GM19468 (cell line): ENCODE results near the gene YIPF3.
"Not testable (repeated sequence)": the region's sequence is repeated elsewhere in the genome, so short reads cannot be mapped to it uniquely, and the experiment has no call there.

ENCODE experiments used
- ATAC-seq: cut with Tn5 transposase; IDR thresholded peaks from one replicate; pipeline ENCODE4 v1.9.1; 2021; ENCODE audit warnings: mild to moderate bottlenecking, moderate library complexity, moderate number of reproducible peaks; ENCODE audit not compliant: unreplicated experiment; ENCODE audit errors: extremely low read depth

The YIPF3 gene

GRCh38 chr6:43516697-43517504 lies at the start of gene YIPF3, which contains the start of gene POLR1C:
YIPF3 (minus strand) TSS chr6:43516926; CDS start chr6:43516807, 119 bp downstream.
POLR1C (plus strand) TSS chr6:43517089; CDS start chr6:43517110, 21 bp downstream.
- ATAC-seq, result peak; percentile 38

- ATAC-seq, result no peak
Measured at GRCh38 chr6:43559328-43559727, 42.6 kb upstream of the YIPF3 start.

- ATAC-seq, result not testable (repeated sequence)
Measured at GRCh38 chr6:43557620-43558019, 40.9 kb upstream of the YIPF3 start.

GRCh38 chr6:43547222-43547621 lies 30.5 kb upstream of the YIPF3 start:
- ATAC-seq, result no peak

DNA sequence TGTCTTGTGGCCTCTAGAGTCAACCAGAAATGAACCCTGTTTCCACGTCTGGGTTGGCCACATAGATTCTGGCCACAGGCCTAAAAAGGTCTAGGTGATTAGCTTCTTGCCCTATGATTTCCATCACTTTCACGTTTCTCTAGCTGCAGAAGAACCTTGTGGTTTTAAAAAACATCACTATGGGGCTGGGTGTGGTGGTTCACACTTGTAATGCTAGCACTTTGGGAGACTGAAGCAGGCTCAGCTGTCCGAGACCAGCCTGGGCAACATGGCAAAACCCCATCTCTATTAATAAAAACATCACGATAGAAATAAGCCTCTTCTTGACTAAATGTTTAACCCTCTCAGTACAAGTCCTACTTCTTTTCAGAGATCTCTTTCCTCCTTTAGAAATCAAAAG lies 27.7 kb upstream of the YIPF3 start:
- ATAC-seq, result no peak

- no peak for ATAC-seq
Measured at GRCh38 chr6:43541774-43542471, 25.2 kb upstream of the YIPF3 start.

DNA sequence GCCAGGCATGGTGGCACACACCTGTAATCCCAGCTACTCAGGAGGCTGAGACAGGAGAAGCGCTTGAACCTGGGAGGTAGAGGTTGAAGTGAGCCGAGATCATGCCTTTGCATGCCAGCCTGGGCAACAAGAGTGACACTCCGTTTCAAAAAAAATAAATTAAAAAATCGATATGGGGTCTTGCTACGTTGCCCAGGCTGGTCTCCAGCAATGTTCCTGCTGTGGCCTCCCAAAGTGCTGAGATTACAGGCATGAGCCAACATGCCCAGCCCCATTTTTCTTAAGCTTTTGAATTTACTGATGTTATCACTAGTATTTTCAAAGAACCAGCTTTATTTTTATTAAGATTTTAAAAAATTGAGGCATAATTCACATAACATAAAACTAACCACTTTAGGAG lies 23.8 kb upstream of the YIPF3 start:
- no peak for ATAC-seq

DNA sequence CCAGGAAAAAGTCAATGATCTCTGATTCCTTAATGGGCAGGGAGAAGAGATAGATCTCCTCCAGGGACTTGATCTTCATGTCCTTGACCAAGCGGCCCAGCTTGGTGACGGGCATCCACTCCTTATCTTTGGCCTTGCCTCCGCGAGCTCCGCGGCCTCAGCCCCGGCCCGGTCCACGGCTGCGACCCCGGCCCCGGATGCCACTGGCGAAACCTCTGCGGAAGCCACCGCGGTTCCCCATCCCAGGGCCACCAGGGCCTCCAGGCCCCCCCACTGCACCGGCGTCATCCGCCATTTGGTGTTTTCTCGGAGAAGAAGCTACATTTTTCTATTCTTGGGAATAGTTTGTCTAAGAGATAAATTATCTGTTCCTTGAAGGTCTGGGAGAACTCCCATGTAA lies 22.7 kb upstream of the YIPF3 start:
- ATAC-seq, result not testable (repeated sequence)

DNA sequence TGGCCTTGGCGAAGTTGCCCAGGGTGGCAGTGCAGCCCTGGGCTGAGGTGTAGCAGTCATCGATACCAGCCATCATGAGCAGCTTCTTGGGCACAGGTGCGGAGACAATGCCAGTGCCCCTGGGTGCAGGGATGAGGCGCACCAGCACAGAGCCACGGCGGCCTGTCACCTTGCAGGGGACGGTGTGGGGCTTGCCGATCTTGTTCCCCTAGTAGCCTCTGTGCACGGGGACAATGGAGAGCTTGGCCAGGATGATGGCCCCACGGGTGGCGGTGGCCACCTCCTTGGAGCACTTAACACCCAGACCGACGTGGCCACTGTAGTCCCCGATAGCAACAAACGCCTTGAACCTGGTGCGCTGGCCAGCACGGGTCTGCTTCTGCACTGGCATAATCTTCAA lies 22.3 kb upstream of the YIPF3 start:
- not testable (repeated sequence) for ATAC-seq

DNA sequence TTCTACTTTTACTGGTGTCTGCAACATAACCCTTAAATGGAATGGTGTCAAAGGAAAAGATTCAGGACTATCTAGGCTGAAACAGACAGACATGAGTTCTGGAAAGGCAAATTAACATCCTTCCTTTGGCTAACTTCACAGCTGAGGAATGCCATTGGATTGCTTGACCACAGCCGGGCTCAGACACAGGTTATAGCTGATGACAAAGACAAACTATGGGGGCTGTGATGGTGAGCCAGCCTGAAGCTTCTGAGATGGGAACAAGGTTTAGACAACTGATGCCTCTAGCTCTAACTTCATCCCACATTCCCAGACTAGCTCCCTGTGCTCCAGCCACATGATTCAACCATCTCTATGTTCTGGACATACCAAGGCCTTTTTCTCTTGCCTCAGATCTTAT lies 15.5 kb upstream of the YIPF3 start:
- no peak for ATAC-seq

- ATAC-seq, result no peak
Measured at GRCh38 chr6:43524483-43524961, 7.8 kb upstream of the YIPF3 start.

GRCh38 chr6:43523284-43523683 lies 6.6 kb upstream of the YIPF3 start:
- ATAC-seq, result no peak

DNA sequence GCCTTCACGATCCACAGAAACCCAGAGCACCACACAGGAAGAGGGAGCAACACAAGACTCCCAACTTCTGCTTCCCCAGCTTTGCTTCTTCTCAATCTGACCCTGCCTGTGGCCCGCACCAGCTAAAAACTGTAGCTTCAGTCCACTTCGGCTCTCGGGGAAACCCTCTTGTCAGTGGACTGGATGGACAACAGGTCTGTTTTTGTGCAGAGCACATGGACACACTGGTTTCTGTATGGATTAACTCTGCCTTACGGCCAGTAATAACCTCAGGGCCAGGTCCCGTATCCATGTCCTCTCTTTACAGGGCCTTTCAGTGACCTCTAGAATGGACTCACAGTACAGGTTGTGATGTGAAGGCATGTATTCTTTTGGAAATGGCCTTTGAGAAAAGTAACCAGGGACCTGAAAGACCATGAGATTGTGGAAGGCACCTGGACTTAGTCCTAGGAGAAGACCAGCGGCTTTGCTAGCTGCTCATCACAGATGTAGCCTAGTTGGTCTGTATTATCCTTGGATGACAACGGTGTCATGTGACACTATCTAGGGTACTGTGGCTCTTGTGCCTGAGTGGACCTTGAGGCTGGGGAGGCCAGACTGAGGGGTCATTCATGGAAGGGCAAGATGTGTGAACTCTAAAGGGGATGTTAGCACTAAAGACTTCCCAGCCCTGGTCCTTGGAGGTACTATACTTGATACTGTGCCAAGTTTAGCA lies 6.0 kb upstream of the YIPF3 start:
- ATAC-seq, result no peak

DNA sequence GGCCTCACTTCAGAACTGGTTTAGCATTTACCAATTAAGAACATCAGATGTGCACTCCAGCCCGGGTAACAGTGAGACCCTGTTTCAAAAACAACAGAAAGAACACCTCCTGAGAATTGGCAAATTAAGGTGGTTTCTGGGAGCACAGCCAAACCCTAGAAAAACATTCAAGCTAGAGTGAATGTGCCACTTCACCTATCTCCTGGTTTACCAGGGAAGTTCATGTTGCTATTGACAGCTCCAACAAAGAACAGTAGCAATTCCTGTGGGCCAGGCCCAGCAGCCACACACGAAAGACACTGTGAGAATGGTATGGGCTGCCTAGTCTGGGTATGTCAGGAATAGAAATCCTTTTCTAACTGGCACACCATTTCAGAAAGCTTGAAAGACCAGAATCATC lies 5.1 kb upstream of the YIPF3 start:
- no peak for ATAC-seq

DNA sequence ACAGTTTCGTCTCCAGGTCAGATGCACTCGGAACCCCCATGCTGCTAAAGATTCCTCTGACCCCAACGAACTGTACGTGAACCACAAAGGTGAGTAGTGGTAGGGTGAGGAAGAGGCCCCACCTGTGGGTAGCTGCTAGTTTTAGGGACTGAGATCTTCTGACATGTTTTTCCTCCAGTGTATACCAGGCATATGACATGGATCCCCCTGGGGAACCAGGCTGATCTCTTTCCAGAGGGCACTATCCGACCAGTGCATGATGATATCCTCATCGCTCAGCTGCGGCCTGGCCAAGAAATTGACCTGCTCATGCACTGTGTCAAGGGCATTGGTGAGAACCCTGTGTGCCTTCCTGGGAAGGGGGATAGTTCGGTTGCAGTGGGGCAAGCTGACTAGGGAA lies 3.4 kb upstream of the YIPF3 start:
- ATAC-seq, result no peak

DNA sequence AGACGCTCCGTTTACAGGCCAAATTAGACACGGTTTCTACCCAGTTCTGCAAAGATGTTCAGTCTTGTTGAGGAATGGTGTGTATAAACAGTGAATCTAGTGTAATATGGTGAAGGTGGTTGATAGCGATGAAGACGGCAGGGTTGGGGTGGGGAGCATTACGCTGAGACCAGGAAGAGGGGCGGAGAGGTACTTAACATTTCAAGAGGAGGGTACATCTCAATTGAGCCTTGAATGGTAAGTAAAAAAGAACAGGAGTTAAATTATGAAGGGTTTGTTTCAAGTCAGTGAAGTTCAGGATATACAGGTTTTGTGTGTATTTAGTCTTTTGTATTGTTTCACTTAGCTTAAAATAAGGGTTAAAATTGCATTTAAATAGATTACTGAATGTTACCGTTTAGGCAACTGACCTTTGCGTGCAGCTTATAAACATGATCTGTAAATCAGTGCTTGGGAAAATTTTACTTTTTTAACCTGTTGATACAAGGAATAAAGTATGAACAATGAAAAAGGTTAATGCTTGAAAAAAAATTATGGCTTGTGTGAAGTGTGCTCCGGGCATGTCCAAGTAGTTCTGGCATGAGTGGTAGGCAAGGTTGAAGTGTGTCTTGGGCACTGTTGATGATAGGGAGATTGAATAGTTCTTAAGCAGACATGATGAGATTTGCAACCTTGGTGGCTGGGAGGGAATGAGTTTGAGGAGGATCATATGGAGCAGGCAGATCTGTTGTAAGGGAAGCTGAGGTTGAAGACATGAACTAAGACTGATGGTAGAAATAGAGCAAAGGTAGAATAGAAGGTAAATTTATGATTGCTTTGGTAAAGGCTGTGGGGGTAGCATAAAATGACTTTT lies 1.0 kb upstream of the YIPF3 start:
- no peak for ATAC-seq

DNA sequence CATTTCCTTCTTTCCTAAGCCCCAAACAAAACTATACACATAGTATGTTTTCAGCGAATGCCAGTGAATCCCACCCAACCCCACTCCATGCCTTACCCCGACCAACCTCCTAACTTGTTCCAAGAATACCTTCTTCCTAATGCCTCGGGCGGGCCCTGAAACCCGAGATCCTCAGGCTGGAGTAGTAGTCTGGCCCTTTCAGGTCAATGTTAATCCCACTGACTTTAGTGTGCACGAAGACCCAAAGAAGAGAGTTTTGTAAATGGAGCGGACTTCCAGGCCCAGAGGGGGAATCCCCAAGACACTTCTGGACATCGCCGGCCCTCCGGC lies 394 bp downstream of the YIPF3 start:
- ATAC-seq, result no peak

- ATAC-seq, result no peak
Measured at GRCh38 chr6:43515808-43516207, 918 bp downstream of the YIPF3 start.

DNA sequence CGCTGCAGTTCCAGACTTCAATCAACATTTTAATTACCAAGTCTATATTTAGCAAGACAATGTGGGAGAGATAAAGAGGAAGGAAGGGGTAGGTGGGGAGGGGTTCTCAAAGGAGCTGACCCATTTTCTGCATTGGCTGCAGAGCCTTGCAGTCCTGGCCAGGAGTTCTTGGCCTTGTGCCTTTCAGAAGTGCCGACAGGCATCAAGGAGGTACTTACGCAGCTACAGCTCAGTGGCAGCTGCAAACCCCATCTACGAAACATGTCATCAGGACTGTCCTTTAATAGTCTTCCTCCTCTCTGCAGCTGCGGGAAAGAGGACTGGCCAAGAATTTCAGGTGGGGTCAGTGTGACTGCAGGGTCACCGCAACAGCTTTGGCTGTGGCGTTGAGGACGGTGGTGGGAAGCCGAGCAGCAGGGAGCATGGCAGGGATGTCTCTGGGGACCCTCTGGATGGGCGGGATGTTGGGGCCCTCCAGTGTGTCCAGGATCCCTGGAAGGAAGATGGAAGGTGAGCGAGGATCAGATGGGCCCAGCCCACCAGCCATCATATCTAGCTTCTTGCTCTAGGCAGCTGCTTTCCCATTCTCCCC lies 4.8 kb downstream of the YIPF3 start:
- ATAC-seq, result no peak

GRCh38 chr6:43510827-43511163 lies 5.9 kb downstream of the YIPF3 start:
- no peak for ATAC-seq
